Body of pancreas (tissue), 4 donors: ENCODE results near the gene BTBD9.

Experiments
- CTCF ChIP-seq, 7 experiments: fragments of 450-650 bp in 4 of 7; fragments of 200-600 bp in 3 of 7; sonication (generic) in 3 of 7; IDR thresholded peaks; one replicate each; pipeline ENCODE4 v1.5.1; 2016 to 2019; ENCODE audit warnings: antibody characterized with exemption in 7 of 7
- POLR2A ChIP-seq, 3 donors: fragments of 450-650 bp; IDR thresholded peaks; one replicate each; pipeline ENCODE4 v1.6.1; 2016; ENCODE audit warnings: antibody characterized with exemption in 3 of 3, mild to moderate bottlenecking in 2 of 3

GRCh38 chr6:38555606-38556005, 84.1 kb downstream of the BTBD9 start:
- no peak for TF ChIP-seq CTCF (IDR thresholded peaks at IDR 0.05)
- TF ChIP-seq POLR2A (IDR thresholded peaks at IDR 0.05): no peak
